Right lobe of liver (tissue), 6 donors: ENCODE data around the gene RAB30. TPM values are rescaled to one million over a fixed set of nuclear protein-coding genes. Genes with fewer than 3 reads are reported as not detected.

Source experiments
- ATAC-seq, 4 donors: fragments of 200-7000 bp; cut with Tn5 transposase; one replicate each; pipeline ENCODE4 v1.9.1; 2020; ENCODE audit warnings: mild to moderate bottlenecking in 4 of 4, moderate library complexity in 4 of 4
- DNase-seq, 3 donors: peaks; one replicate each; pipeline ENCODE4 v3.0.0-alpha.2; 2020
- H3K27ac ChIP-seq, 3 donors: fragments of 200-600 bp; one replicate each; pipeline ENCODE4 v1.8.0; 2022
- H3K27me3 ChIP-seq, 2 donors: fragments of 200-600 bp; one replicate each; pipeline ENCODE4 v1.8.0; 2022
- H3K36me3 ChIP-seq, 4 donors: fragments of 200-600 bp; sonication (generic) in 1 of 4; one replicate each; pipeline versions ENCODE4 v1.5.1 to v1.8.0; 2017 to 2022; ENCODE audit warnings: control low read depth in 1 of 4
- H3K4me1 ChIP-seq, 4 donors: fragments of 200-600 bp; sonication (generic) in 1 of 4; one replicate each; pipeline versions ENCODE4 v1.5.1 to v1.8.0; 2017 to 2022; ENCODE audit warnings: control low read depth in 1 of 4
- H3K4me3 ChIP-seq, 3 donors: fragments of 200-600 bp; one replicate each; pipeline ENCODE4 v1.8.0; 2022
- H3K9me3 ChIP-seq, 4 donors: fragments of 200-600 bp; sonication (generic) in 1 of 4; one replicate each; pipeline versions ENCODE4 v1.5.1 to v1.8.0; 2017 to 2022; ENCODE audit warnings: control low read depth in 1 of 4
- POLR2A ChIP-seq: fragments of 450-650 bp; IDR thresholded peaks from one replicate; pipeline ENCODE4 v1.6.1; 2017; ENCODE audit warnings: antibody characterized with exemption, mild to moderate bottlenecking
- WGBS: methylation state at CpG from one replicate; pipeline ENCODE4 v1.1.6; 2018; ENCODE audit warnings: low coverage, low lambda C conversion rate; ENCODE audit not compliant: insufficient coverage; ENCODE audit errors: missing lambda C conversion rate; 5-methylcytosine and 5-hydroxymethylcytosine counted together
- intact Hi-C, 2 donors: fragments of 100-400 bp; cut with DNase I; formaldehyde crosslinking; loops; one replicate each; pipeline versions ENCODE4 v1.11.2 to v1.14.1; 2022
- total RNA-seq, 6 experiments: library from RNA; depleted of rRNA in 2 of 6; stranded (reverse); fragments of >200 nt in 2 of 6; fragmentation: NEBNext Ultra II Directional in 3 of 6; extraction: Animal tissue kit (Norgen Biotek cat#: 25700) in 3 of 6; gene quantifications; one replicate each; pipeline versions ENCODE4 v1.1.0 to v1.2.4, GENCODE V29; 2016 to 2023
- TF ChIP-seq, protein P1 (sequence below), 4 donors: fragments of 200-600 bp in 3 of 4; fragments of 450-650 bp in 1 of 4; IDR thresholded peaks; one replicate each; pipeline versions ENCODE4 v1.5.1 to v1.8.0; 2016 to 2022; ENCODE audit warnings: antibody characterized with exemption in 4 of 4, mild to moderate bottlenecking in 2 of 4
- donor health status: DM: no; HTN: yes; CAD: no.
- donor health status: DM: no; HTN: no; CAD: no.
- donor health status: DM: no; HTN: no; CAD: no.
- donor health status: DM: no; HTN: yes; CAD: no.
- donor health status: DM: no; HTN: yes; CAD: no.

The RAB30 gene
- total RNA-seq, 6 experiments from 2014 or later: 4.1 to 9.6 (median 6.7) TPM

DNA sequence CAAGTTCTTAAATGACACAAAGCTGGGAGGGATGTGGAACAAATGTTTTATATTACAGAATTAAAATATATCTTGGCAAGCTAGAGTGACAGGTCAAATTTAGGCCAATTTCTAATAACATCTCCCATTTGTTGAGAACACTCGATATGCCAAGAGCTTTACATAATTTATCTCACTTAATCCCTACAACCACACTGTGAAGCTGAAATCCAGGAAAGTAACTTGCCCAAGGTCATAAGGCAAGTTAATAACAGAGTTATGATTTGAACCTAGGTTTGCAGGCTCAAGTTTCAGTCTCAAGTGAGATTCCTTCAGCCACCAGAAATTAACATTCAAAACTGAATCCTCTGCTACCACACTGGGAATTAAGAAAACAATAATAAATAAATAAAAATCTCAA lies 38.3 kb downstream of the RAB30 start:
- no peak overlapping the region for H3K27ac ChIP-seq
- TF ChIP-seq, protein P1, sequence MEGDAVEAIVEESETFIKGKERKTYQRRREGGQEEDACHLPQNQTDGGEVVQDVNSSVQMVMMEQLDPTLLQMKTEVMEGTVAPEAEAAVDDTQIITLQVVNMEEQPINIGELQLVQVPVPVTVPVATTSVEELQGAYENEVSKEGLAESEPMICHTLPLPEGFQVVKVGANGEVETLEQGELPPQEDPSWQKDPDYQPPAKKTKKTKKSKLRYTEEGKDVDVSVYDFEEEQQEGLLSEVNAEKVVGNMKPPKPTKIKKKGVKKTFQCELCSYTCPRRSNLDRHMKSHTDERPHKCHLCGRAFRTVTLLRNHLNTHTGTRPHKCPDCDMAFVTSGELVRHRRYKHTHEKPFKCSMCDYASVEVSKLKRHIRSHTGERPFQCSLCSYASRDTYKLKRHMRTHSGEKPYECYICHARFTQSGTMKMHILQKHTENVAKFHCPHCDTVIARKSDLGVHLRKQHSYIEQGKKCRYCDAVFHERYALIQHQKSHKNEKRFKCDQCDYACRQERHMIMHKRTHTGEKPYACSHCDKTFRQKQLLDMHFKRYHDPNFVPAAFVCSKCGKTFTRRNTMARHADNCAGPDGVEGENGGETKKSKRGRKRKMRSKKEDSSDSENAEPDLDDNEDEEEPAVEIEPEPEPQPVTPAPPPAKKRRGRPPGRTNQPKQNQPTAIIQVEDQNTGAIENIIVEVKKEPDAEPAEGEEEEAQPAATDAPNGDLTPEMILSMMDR (IDR thresholded peaks at IDR 0.05): no peak
- TF ChIP-seq POLR2A: no peak

DNA sequence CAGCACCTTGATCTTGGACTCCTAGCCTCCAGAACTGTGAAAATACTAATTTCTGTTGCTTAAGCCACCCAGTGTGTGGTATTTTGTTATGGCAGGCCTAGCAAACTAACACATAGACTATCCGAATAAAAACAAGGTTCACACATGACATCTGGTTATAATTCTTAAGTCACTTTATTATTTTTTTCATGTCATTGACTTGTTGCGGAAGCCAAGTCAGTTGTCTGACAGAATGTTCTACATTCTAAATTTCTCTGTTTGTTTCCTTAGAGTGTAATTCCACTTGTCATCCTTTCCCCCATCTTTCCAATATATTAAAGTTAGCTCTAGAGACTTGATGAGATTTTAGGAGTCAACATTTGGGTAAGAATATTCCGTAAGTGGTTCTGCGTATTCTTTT lies 40.6 kb downstream of the RAB30 start:
- no peak overlapping the region for H3K4me3 ChIP-seq
- peaks cover 0 to 13% (median 5%) of the 10 kb centered on the region in 4 donors for H3K4me1 ChIP-seq
- 95% methylated on average over 4 of the region's 4 CpGs for WGBS
- H3K27ac ChIP-seq: no peak overlapping the region
- intact Hi-C loops: no loop called here
- ATAC-seq: no peak
- H3K36me3 ChIP-seq: no peaks in the 10 kb centered on the region
- TF ChIP-seq, protein P1 (IDR thresholded peaks at IDR 0.05): no peak
- no peak for TF ChIP-seq POLR2A
- no peaks in the 10 kb centered on the region for H3K27me3 ChIP-seq
- DNase-seq: no peak
- no peaks in the 10 kb centered on the region for H3K9me3 ChIP-seq

More for the DNA sequence above, 38.3 kb downstream of the RAB30 start:
- no peaks in the 10 kb centered on the region for H3K27me3 ChIP-seq
- peaks cover 0 to 13% (median 5%) of the 10 kb centered on the region in 4 donors for H3K4me1 ChIP-seq
- intact Hi-C loops: no loop called here
- H3K36me3 ChIP-seq: no peaks in the 10 kb centered on the region
- no peak for ATAC-seq
- no peak for DNase-seq
- H3K9me3 ChIP-seq: no peaks in the 10 kb centered on the region
- 55% methylated on average over 1 of the region's 1 CpG for WGBS
- no peak overlapping the region for H3K4me3 ChIP-seq

DNA sequence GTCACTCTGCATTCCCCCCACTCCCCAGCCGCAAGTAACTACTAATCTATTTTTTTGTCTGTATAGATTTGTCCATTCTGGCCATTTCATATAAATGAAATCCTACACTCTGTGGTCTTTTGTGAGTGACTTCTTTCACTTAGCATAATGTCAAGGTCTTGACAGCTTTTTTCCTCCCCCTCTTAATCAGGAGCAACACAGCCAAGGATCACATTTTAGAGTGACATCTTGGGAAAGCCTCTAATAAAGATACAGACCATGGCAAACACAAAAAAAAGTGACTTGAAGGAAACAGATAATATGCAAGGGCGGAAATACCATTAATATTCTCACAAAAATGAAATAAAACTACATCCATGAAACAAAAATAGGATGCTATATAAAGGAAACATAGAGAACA lies 43.9 kb downstream of the RAB30 start:
- WGBS: 88% methylated on average over 2 of the region's 2 CpGs
- intact Hi-C loops: no loop called here
- Histone ChIP-seq H3K4me1 (peaks cover 0 to 16% (median 6%) of the 10 kb centered on the region in 4 donors), H3K9me3 (no peaks in the 10 kb centered on the region), H3K27ac (no peak overlapping the region), H3K4me3 (no peak overlapping the region), H3K36me3 (no peaks in the 10 kb centered on the region), H3K27me3 (no peaks in the 10 kb centered on the region)
- ATAC-seq (no peak), DNase-seq (no peak)
- TF ChIP-seq, protein P1 (IDR thresholded peaks at IDR 0.05): no peak
- TF ChIP-seq POLR2A: no peak

DNA sequence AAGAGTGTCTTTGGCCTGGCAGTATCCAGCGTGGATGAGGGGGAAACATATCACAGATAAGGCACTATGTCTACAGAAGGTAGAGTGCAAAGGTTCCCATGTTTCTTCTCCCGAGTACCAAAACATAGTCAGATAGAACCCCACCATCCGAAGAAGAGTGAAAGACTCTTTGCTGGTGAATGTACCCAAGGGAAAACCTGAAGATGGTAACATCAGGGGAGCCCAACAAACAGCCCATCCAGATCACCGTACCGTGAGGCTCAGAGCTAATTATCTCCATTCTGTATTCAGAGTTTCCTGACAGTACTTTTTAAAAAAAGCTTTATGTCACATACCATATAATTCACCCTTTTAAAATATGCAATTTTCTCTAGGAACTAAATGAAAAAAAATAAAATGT lies 44.4 kb downstream of the RAB30 start:
- H3K36me3 ChIP-seq: no peaks in the 10 kb centered on the region
- ATAC-seq: no peak
- TF ChIP-seq, protein P1 (IDR thresholded peaks at IDR 0.05): no peak
- TF ChIP-seq POLR2A: no peak
- intact Hi-C loops: no loop called here
- H3K27ac ChIP-seq: no peak overlapping the region
- H3K4me1 ChIP-seq: peaks cover 0 to 16% (median 6%) of the 10 kb centered on the region in 4 donors
- H3K9me3 ChIP-seq: no peaks in the 10 kb centered on the region
- no peaks in the 10 kb centered on the region for H3K27me3 ChIP-seq
- 67% methylated on average over 5 of the region's 5 CpGs for WGBS
- DNase-seq: no peak
- H3K4me3 ChIP-seq: no peak overlapping the region

DNA sequence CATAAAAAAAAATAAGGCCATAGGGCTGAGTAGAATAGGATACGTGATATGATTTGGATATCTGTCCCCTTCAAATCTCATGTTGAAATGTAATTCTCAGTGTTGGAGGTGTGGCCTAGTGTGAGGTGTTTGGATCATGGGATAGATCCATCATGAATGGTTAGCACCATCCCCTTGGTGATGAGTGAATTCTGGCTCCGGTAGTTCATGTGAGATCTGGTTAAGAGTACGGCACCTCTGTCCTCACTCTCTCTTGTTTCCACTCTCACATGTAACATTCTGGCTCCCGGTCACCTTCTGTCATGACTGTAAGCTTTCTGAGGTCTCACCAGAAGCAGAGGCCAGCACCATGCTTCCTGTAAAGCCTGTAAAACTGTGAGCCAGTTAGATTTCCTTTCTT lies 45.5 kb downstream of the RAB30 start:
- ATAC-seq (no peak), DNase-seq (no peak)
- TF ChIP-seq, protein P1 (IDR thresholded peaks at IDR 0.05): no peak
- no peak for TF ChIP-seq POLR2A
- WGBS: 100% methylated on average over 4 of the region's 4 CpGs
- Histone ChIP-seq H3K27me3 (no peaks in the 10 kb centered on the region), H3K36me3 (no peaks in the 10 kb centered on the region), H3K4me3 (no peak overlapping the region), H3K4me1 (peaks cover 0 to 16% (median 6%) of the 10 kb centered on the region in 4 donors), H3K27ac (no peak overlapping the region), H3K9me3 (no peaks in the 10 kb centered on the region)
- intact Hi-C loops: no loop called here
